Mesendoderm (in vitro differentiated cells): ENCODE results near the gene SGPP2.
A peak's percentile ranks its signal among the peaks of the same experiment; 100 is the strongest.
"Not testable (repeated sequence)": the region's sequence is repeated elsewhere in the genome, so short reads cannot be mapped to it uniquely, and the experiment has no call there.

Experiments used
- DNase-seq: peaks from one replicate; pipeline ENCODE4 v3.0.0; 2013
- H2AK5ac ChIP-seq: 2 replicates; pipeline ENCODE4 v1.6.1; 2013; ENCODE audit warnings: low read length, inconsistent platforms
- H2BK120ac ChIP-seq: 2 replicates; pipeline ENCODE4 v1.6.1; 2013; ENCODE audit warnings: low read depth, mild to moderate bottlenecking, low read length, moderate library complexity, mixed read lengths
- H2BK15ac ChIP-seq: replicated peaks from 2 replicates; pipeline ENCODE4 v1.6.1; 2013; ENCODE audit warnings: low read depth, mild to moderate bottlenecking, moderate library complexity
- H2BK5ac ChIP-seq: 2 replicates; pipeline ENCODE4 v1.6.1; 2013; ENCODE audit warnings: low read length, inconsistent platforms
- H3K18ac ChIP-seq: 2 replicates; pipeline ENCODE4 v1.6.1; 2013; ENCODE audit warnings: mild to moderate bottlenecking, low read length, mixed read lengths
- H3K23ac ChIP-seq: one replicate; pipeline ENCODE4 v1.6.1; 2013; ENCODE audit warnings: low read length
- H3K27ac ChIP-seq: 2 replicates; pipeline ENCODE4 v1.5.1; 2013; ENCODE audit warnings: low read depth, mild to moderate bottlenecking, inconsistent platforms, low read length, moderate library complexity
- H3K27me3 ChIP-seq: 2 replicates; pipeline ENCODE4 v1.6.1; 2013; ENCODE audit warnings: low read length, control low read depth, mild to moderate bottlenecking, inconsistent platforms; ENCODE audit not compliant: insufficient read depth, poor library complexity
- H3K36me3 ChIP-seq: 2 replicates; pipeline ENCODE4 v1.6.1; 2013; ENCODE audit warnings: low read length, inconsistent platforms; ENCODE audit not compliant: control insufficient read depth, insufficient read depth
- H3K4ac ChIP-seq: one replicate; pipeline ENCODE4 v1.6.1; 2013; ENCODE audit warnings: low read depth, mild to moderate bottlenecking, low read length, moderate library complexity
- H3K4me1 ChIP-seq: 2 replicates; pipeline ENCODE4 v1.6.1; 2013; ENCODE audit warnings: low read depth, low read length, inconsistent platforms; ENCODE audit not compliant: control insufficient read depth
- H3K4me2 ChIP-seq: 2 replicates; pipeline ENCODE4 v1.6.1; 2013; ENCODE audit warnings: low read length
- H3K4me3 ChIP-seq: 2 replicates; pipeline ENCODE4 v1.5.1; 2013; ENCODE audit warnings: mild to moderate bottlenecking, low read length
- H3K56ac ChIP-seq: one replicate; pipeline ENCODE4 v1.6.1; 2013; ENCODE audit warnings: low read length
- H3K79me1 ChIP-seq: 2 replicates; pipeline ENCODE4 v1.6.1; 2013; ENCODE audit warnings: low read length, inconsistent platforms
- H3K79me2 ChIP-seq: 2 replicates; pipeline ENCODE4 v1.6.1; 2013; ENCODE audit warnings: mild to moderate bottlenecking, low read length; ENCODE audit not compliant: control insufficient read depth, insufficient read depth
- H3K9ac ChIP-seq: 2 replicates; pipeline ENCODE4 v1.6.1; 2013; ENCODE audit warnings: low read length, inconsistent platforms
- H4K5ac ChIP-seq: one replicate; pipeline ENCODE4 v1.6.1; 2013; ENCODE audit warnings: low read length
- H4K8ac ChIP-seq: one replicate; pipeline ENCODE4 v1.6.1; 2013; ENCODE audit warnings: low read depth, mild to moderate bottlenecking, control low read depth, low read length, moderate library complexity
- WGBS: extraction: QIAGEN DNeasy Blood & Tissue Kit; methylation state at CpG from one replicate; pipeline ENCODE4 v1.1.7; 2013; ENCODE audit warnings: low lambda C conversion rate, missing lambda C conversion rate; ENCODE audit not compliant: insufficient coverage; ENCODE audit errors: extremely low coverage; 5-methylcytosine and 5-hydroxymethylcytosine counted together

Gene SGPP2

GRCh38 chr2:222435400-222436039 is 11.2 kb downstream of the SGPP2 start:
- H3K4me3 ChIP-seq, H3K18ac ChIP-seq, H3K27ac ChIP-seq, H3K9ac ChIP-seq, DNase-seq, H2BK120ac ChIP-seq, H3K27me3 ChIP-seq, H3K79me1 ChIP-seq, H3K79me2 ChIP-seq, H4K8ac ChIP-seq, H2BK15ac ChIP-seq, H3K4me1 ChIP-seq, H2BK5ac ChIP-seq, H3K4me2 ChIP-seq, H3K36me3 ChIP-seq, H3K23ac ChIP-seq, H4K5ac ChIP-seq, H3K4ac ChIP-seq, H3K56ac ChIP-seq, H2AK5ac ChIP-seq: not testable (repeated sequence)
- WGBS: no CpG with 5 or more reads among the region's 6 CpGs

- H3K27me3 ChIP-seq: peaks cover 8% of the 10 kb centered on the region
- no peaks in the 10 kb centered on the region for H3K79me1 ChIP-seq
- no peak overlapping the region for H3K56ac ChIP-seq
- H2BK5ac ChIP-seq: no peak overlapping the region
- no peak overlapping the region for H4K5ac ChIP-seq
- no peak overlapping the region for H3K4me2 ChIP-seq
- no peak overlapping the region for H3K9ac ChIP-seq
- H3K23ac ChIP-seq: no peak overlapping the region
- H2BK120ac ChIP-seq: no peak overlapping the region
- no peak overlapping the region for H3K4ac ChIP-seq
- no peak overlapping the region for H4K8ac ChIP-seq
- H3K79me2 ChIP-seq: no peaks in the 10 kb centered on the region
- H3K18ac ChIP-seq: no peak overlapping the region
- no peaks in the 10 kb centered on the region for H3K4me1 ChIP-seq
- no peaks in the 10 kb centered on the region for H3K36me3 ChIP-seq
- no CpG with 5 or more reads among the region's 2 CpGs for WGBS
- no peak overlapping the region for H3K4me3 ChIP-seq
- H3K27ac ChIP-seq: no peak overlapping the region
- DNase-seq: no peak
- no peak overlapping the region for H2BK15ac ChIP-seq
- no peak overlapping the region for H2AK5ac ChIP-seq
Observed at GRCh38 chr2:222436040-222436413, 11.7 kb downstream of the SGPP2 start.

GRCh38 chr2:222439692-222440091 is 15.3 kb downstream of the SGPP2 start:
- Histone ChIP-seq H3K9ac (no peak overlapping the region), H3K27me3 (no peaks in the 10 kb centered on the region), H2BK5ac (no peak overlapping the region), H3K79me1 (no peaks in the 10 kb centered on the region), H4K5ac (no peak overlapping the region), H3K18ac (no peak overlapping the region), H2AK5ac (no peak overlapping the region), H3K56ac (no peak overlapping the region), H4K8ac (no peak overlapping the region), H3K4me1 (no peaks in the 10 kb centered on the region), H3K23ac (no peak overlapping the region), H3K4me2 (no peak overlapping the region), H3K79me2 (no peaks in the 10 kb centered on the region), H3K4me3 (no peak overlapping the region), H3K36me3 (no peaks in the 10 kb centered on the region), H2BK15ac (no peak overlapping the region), H3K4ac (no peak overlapping the region), H2BK120ac (no peak overlapping the region), H3K27ac (no peak overlapping the region)
- WGBS: no CpG with 5 or more reads among the region's 1 CpG
- DNase-seq: no peak

- H4K8ac ChIP-seq: no peak overlapping the region
- H2BK120ac ChIP-seq: no peak overlapping the region
- H3K4me3 ChIP-seq: no peak overlapping the region
Observed at GRCh38 chr2:222440673-222441422, 16.5 kb downstream of the SGPP2 start.

GRCh38 chr2:222442665-222443064 is 18.3 kb downstream of the SGPP2 start:
- H3K23ac ChIP-seq: no peak overlapping the region
- no peak overlapping the region for H4K5ac ChIP-seq
- no peak overlapping the region for H3K18ac ChIP-seq
- no peak overlapping the region for H2BK5ac ChIP-seq
- WGBS: no CpG with 5 or more reads among the region's 5 CpGs
- H2AK5ac ChIP-seq: no peak overlapping the region
- no peaks in the 10 kb centered on the region for H3K36me3 ChIP-seq
- H2BK15ac ChIP-seq: no peak overlapping the region
- no peak overlapping the region for H3K9ac ChIP-seq
- H3K56ac ChIP-seq: no peak overlapping the region
- H3K27ac ChIP-seq: no peak overlapping the region
- no peak overlapping the region for H3K4ac ChIP-seq
- H3K4me3 ChIP-seq: no peak overlapping the region
- no peaks in the 10 kb centered on the region for H3K79me1 ChIP-seq
- no peak for DNase-seq
- no peak overlapping the region for H4K8ac ChIP-seq
- no peaks in the 10 kb centered on the region for H3K4me1 ChIP-seq
- no peak overlapping the region for H3K4me2 ChIP-seq
- H3K27me3 ChIP-seq: no peaks in the 10 kb centered on the region
- no peak overlapping the region for H2BK120ac ChIP-seq
- H3K79me2 ChIP-seq: no peaks in the 10 kb centered on the region

More at GRCh38 chr2:222440673-222441422, 16.5 kb downstream of the SGPP2 start:
- no peak overlapping the region for H3K4ac ChIP-seq
- H3K79me1 ChIP-seq: no peaks in the 10 kb centered on the region
- H3K4me1 ChIP-seq: no peaks in the 10 kb centered on the region
- no CpG with 5 or more reads among the region's 4 CpGs for WGBS
- DNase-seq: peak; percentile 39
- no peak overlapping the region for H3K23ac ChIP-seq
- H2AK5ac ChIP-seq: no peak overlapping the region
- no peaks in the 10 kb centered on the region for H3K79me2 ChIP-seq
- no peak overlapping the region for H3K9ac ChIP-seq
- H2BK5ac ChIP-seq: no peak overlapping the region
- H3K18ac ChIP-seq: no peak overlapping the region
- no peaks in the 10 kb centered on the region for H3K27me3 ChIP-seq
- H3K4me2 ChIP-seq: no peak overlapping the region
- no peak overlapping the region for H2BK15ac ChIP-seq
- no peak overlapping the region for H4K5ac ChIP-seq
- H3K27ac ChIP-seq: no peak overlapping the region
- no peaks in the 10 kb centered on the region for H3K36me3 ChIP-seq
- H3K56ac ChIP-seq: no peak overlapping the region
